HG03432 (cell line): Measurements from ENCODE around the gene OR1F1.
"Not testable (repeated sequence)": the region's sequence is repeated elsewhere in the genome, so short reads cannot be mapped to it uniquely, and the experiment has no call there.

Experiments
- ATAC-seq: cut with Tn5 transposase; IDR thresholded peaks from one replicate; pipeline ENCODE4 v1.9.1; 2021; ENCODE audit warnings: mild to moderate bottlenecking, moderate library complexity; ENCODE audit not compliant: unreplicated experiment

OR1F1 gene

GRCh38 chr16:3195975-3196374, 8.0 kb downstream of the OR1F1 start:
- no peak for ATAC-seq

DNA sequence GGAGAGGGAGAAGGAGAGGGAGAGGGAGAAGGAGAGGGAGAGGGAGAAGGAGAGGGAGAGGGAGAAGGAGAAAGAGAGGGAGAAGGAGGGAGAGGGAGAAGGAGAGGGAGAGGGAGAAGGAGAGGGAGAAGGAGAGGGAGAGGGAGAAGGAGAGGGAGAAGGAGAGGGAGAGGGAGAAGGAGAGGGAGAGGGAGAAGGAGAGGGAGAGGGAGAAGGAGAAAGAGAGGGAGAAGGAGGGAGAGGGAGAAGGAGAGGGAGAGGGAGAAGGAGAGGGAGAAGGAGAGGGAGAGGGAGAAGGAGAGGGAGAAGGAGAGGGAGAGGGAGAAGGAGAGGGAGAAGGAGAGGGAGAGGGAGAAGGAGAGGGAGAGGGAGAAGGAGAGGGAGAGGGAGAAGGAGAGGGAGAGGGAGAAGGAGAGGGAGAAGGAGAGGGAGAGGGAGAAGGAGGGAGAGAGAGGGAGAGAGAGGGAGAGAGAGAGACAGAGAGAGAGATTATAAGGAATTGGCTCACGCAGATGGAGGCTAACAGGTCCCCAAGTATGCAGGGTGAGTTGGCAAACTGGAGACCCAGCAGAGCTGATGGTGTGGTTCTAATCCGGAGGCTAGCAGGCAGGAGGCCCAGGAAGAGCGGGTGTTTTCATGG, 9.8 kb downstream of the OR1F1 start:
- not testable (repeated sequence) for ATAC-seq

DNA sequence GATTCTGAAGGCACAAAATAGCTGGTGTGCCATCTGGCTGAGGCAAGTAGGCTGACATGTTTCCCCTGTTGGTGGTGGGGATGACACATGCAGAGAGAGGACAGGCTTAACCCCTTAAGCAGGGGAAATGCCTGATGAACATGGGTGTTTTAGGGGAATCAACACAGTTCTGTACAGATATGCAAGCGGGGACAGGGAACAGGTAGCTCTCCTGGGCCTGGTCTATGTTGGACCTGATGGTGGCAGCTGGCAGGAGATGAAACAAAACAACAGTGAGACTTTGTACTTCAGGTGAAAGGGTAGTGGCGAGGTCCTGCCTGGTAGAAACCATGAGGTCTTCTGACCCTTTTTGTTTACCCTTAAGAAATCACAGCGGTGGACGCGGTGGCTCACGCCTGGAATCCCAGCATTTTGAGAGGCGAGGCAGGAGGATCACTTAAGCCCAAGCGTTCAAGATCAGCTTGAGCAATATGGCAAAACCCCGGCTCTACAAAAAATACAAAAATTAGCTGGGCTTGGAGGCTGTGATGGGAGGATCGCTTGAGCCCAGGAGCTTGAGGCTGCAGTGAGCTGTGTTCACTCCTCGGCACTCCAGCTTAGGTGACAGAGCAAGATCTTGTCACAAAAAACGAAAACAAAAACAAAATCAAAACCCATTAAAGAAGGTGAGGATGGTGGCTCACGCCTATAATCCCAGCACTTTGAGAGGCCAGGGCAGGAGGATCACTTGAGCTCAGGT, 10.5 kb downstream of the OR1F1 start:
- no peak for ATAC-seq

- no peak for ATAC-seq
These were observed 15.0 kb downstream of the OR1F1 start for GRCh38 chr16:3202903-3203539.

- not testable (repeated sequence) for ATAC-seq
These were observed 17.9 kb downstream of the OR1F1 start for GRCh38 chr16:3205939-3206338.

DNA sequence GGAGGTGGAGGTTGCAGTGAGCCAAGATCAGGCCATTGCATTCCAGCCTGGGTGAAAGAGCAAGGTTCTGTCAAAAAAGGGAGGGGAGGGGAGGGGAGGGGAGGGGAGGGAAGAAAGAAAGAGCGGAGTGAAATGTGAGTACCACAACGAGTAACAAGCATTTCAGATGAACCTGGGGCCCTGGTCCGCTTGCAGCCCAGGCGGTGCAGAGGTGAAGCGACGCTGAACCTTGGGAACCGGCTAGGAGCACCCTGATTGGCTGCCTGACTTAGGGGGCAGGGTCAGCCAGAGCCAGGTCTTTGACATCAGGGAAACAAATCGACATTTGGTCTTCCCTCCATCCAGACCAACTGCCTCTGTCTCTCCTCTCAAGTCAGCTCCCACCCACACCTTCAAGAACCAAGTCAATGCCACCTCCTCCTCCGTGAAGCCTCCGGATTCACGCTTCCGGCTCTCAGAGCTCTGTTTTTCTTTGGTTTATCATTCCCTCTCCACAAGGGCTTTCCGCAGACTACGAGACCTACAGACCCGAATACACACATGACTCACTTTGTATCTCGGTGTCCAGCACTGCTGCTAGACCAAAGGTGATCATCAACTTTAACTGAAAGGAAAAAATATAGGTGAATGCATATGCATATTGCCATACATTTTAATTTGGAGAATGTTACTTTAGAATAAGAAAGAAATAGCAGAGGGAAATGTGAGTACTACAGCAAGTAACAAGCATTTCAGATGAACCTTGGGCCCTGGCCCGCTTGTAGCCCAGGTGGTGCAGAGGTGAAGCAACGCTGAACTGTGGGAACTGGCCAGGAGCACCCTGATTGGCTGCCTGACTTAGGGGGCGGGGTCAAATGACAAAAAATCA, 19.3 kb downstream of the OR1F1 start:
- no peak for ATAC-seq

- no peak for ATAC-seq
These were observed 24.0 kb downstream of the OR1F1 start for GRCh38 chr16:3212006-3212405.

DNA sequence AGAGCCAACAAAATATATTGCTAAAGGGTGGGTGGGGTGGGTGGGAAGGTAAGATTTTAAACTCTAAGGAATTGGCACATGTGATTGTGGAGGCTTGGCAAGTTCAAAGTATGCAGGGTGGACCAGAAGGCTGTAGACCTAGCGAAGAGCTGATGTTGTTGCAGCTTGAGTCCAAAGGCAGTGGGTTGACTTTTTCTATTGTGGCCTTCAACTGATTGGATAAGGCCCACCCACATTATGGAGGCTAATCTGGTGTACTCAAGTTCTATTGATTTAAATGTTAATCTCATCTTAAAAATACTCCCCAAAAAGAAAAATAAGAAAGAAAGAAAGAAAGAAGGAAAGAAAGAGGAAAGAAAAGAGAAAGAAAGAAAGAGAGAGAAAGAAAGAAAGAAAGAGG, 24.6 kb downstream of the OR1F1 start:
- no peak for ATAC-seq

DNA sequence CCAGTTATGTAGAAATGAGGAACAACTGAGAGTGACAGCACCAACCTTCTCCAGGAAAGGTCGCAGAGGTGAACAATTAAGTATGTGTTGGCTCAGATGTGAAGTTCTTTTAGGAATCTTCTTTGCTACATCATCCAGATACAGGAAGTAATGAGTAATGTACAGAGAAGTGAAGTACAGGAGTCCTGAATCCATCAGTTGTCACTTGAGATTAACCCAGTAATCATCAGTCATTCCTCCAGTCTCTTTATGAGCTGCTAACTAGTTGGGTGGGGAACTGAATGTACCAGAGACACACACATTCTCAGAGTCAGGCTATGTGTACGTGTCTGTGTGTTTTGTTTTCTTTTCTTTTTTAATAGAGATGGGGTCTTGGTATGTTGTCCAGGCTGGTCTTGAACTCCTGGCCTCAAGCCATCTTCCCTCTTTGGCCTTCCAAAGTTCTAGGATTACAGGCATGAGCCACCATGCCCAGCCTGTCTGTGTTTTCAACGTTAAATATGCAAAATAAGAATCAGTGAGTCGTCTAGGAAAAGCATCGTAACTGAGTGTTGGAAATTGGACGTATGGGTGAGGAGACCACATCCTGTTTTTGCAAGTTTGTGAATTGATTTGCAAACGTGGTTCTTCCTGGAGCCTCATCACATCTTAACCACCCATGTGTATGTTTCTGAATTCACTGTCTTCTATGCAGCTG, 27.0 kb downstream of the OR1F1 start:
- ATAC-seq = no peak

DNA sequence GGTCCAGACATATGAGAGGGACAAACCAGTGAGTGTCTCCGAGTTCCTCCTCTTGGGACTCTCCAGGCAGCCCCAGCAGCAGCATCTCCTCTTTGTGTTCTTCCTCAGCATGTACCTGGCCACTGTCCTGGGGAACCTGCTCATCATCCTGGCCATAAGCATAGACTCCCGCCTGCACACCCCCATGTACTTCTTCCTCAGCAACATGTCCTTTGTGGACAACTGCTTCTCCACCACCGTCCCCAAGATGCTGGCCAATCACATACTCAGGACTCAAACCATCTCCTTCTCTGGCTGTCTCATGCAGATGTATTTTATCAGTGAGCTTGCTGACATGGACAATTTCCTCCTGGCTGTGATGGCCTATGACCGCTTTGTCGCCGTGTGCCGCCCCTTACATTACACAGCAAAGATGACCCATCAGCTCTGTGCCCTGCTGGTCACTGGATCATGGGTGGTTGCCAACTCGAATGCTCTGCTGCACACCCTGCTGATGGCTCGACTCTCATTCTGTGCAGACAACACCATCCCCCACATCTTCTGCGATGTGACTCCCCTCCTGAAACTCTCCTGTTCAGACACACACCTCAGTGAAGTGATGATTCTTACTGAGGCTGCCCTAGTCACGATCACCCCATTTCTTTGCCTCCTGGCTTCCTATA, 27.7 kb downstream of the OR1F1 start:
- no peak for ATAC-seq

- no peak for ATAC-seq
These were observed 28.2 kb downstream of the OR1F1 start for GRCh38 chr16:3216263-3216640.

DNA sequence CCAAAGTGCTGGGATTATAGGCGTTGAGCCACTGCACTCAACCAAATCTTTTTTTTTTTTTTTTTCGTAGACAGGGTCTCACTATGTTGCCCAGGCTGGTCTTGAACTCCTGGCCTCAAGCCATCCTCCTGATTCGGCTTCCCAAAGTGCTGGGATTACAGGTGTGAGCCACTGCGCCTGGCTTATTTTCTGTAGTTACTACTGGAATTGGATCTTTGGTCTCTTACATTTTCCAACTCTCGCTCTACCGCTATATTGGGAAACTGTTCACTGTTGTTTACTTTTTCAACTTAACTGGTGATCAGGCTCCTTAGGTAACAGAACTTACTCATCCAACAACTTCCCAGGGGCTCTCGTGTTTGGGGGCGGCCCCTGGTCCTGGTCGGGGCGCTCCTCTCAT, 32.8 kb downstream of the OR1F1 start:
- ATAC-seq = no peak

DNA sequence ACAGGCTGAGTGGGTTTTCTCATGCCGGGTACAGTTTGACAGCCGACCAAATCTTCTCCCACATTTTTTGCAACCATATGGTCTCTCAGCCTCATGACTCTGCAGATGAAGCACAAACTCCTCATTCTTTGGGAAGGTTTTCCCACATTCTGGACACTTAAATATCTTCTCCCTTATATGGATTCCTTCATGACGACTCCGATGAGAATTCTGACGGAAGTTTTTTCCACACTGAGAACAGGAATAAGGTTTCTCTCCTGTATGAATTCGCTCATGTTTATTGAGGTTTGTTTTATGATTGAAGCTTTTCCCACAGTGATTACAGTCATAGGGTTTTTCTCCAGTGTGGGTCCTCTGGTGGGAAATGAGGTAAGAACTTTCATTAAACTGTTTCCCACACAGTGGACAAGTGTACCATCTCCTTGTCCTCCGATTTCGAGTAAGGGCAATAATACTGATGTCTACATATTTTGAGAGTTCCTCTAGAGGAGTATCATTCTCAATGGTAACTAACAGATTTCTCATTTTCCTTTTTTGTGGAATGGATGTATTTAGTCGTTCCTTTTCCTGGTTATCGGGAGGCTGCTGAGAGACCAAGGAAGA, 36.0 kb downstream of the OR1F1 start:
- no peak for ATAC-seq

DNA sequence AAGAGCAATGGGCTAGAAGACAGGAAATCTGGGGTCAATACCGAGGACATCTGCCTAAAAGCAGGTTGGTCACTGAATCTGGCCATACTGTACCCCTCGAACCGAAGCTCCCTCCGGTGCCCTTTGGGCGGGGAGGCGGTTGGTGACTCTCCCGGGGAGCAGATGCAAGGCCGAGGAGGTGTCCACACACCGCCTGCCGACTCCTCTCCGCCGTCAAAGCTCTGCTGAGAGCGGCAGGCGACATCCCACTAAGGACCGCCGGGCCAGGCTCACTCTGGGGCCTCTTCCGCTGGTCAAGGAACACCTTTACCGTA, 46.5 kb downstream of the OR1F1 start:
- ATAC-seq = no peak

GRCh38 chr16:3234857-3235561, 47.0 kb downstream of the OR1F1 start, which contains the start of gene ZNF200:
Gene ZNF200 (minus strand): TSS chr16:3235158. CDS start chr16:3233755, 1,403 bp downstream.
- peak; percentile 93 for ATAC-seq

DNA sequence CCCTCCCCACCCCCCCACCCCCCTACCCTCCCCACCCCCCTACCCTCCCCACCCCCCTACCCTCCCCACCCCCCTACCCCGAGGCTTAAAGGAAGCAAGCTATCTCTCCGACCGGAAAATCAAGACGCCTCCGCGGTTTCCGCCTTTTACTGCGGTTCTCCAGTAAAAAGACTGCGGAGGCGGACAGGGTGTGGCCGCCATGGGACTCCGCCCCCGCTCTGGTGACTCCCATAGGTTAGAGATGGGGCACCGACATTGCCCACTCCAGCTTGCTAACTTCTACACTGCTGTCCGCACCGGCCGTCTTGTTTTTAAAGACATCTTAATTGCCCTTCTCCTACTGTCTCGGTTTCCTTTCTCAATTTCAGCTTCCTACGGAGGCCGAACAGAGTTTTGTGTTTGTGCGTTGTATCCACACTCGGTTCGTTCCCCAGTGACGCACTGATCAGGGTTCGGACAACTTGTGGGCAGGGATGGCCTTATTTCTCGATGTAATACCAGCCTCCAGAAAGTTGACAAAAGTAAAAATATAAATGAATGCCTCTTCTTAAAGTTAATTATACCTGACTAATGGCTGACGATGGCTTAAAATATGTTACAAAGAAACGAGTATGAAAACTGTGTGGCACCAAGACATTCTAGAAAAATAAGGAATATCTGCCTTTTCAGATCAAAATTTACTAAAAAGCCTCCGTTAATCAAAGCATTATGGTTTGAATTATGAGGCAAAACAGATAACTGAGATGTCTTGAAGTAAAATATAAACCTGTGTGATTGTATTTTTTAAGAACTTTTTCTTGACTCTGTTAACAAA, 48.1 kb downstream of the OR1F1 start:
- no peak for ATAC-seq

GRCh38 chr16:3241761-3242160, 53.8 kb downstream of the OR1F1 start:
- no peak for ATAC-seq

DNA sequence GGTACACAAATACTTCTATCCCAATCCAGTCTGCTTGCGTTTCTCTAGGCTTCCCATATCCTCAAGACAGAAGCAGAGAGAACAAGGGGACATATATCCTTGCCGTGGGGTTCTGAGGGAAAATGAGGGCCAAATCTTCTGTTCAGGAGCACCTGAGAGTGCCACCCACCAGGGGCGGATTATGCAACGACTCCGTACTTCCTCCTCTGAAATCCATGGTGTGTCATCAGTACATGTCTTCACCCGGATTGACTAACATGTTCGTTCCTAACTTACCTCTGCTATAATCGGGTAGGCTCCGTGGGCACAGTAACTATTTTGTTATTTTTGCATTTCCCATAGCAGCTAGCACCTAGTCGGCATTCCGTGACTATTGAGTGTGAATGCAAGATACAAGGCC, 54.7 kb downstream of the OR1F1 start:
- ATAC-seq = no peak
